SK-N-SH (cell line): ENCODE results near the gene PIGX. TPM values are rescaled to one million over a fixed set of nuclear protein-coding genes. Genes with fewer than 3 reads are reported as not detected.

Source experiments
- CTCF ChIA-PET: fragments of 300-600, 350-600 bp; formaldehyde crosslinking; extraction: SDS; loops from one replicate; lab custom pipeline; 2021; lab: Yijun Ruan, JAX
- POLR2A ChIA-PET: fragments of 350-600 bp; sonication (Branson Sonifier 250); formaldehyde crosslinking; extraction: SDS; loops from one replicate; lab custom pipeline; 2020; ENCODE audit warnings: antibody characterized with exemption, inconsistent platforms; lab: Yijun Ruan, JAX
- DNase-seq: peaks from one replicate; pipeline ENCODE4 v3.0.0; 2012
- H2AFZ ChIP-seq: fragments of 200-600 bp; sonication (generic); 2 replicates; pipeline ENCODE4 v1.8.1; 2016; ENCODE audit warnings: antibody characterized with exemption, mild to moderate bottlenecking, low read depth
- H3F3A ChIP-seq: fragments of 200-600 bp; sonication (generic); replicated peaks from 2 replicates; pipeline ENCODE3; 2016; ENCODE audit warnings: antibody characterized with exemption, mild to moderate bottlenecking; ENCODE audit not compliant: insufficient read depth
- H3K27ac ChIP-seq, 2 experiments: fragments of 200-500 bp in 1 of 2; fragments of 200-600 bp in 1 of 2; sonication (Bioruptor generic) in 1 of 2; sonication (generic), shearing (Covaris generic) in 1 of 2; 2 replicates each; pipeline versions ENCODE4 v1.5.1 to v1.6.1; 2014 to 2016; ENCODE audit warnings: low read depth in 2 of 2, inconsistent platforms in 1 of 2, low read length in 1 of 2, mild to moderate bottlenecking in 1 of 2, mixed read lengths in 1 of 2
- H3K27me3 ChIP-seq: fragments of 200-600 bp; sonication (generic), shearing (Covaris generic); 2 replicates; pipeline ENCODE4 v1.6.1; 2016; ENCODE audit warnings: mixed run types; ENCODE audit not compliant: insufficient read depth
- H3K36me3 ChIP-seq, 2 experiments: fragments of 200-500 bp in 1 of 2; fragments of 200-600 bp in 1 of 2; sonication (Bioruptor generic) in 1 of 2; sonication (generic) in 1 of 2; replicated peaks in 1 of 2; 2 replicates each; pipeline versions ENCODE3 to v1.5.1; 2014 to 2016; ENCODE audit warnings: low read length in 1 of 2, mild to moderate bottlenecking in 1 of 2; ENCODE audit not compliant: insufficient read depth in 2 of 2, control insufficient read depth in 1 of 2
- H3K4me1 ChIP-seq, 2 experiments: fragments of 200-500 bp in 1 of 2; fragments of 200-600 bp in 1 of 2; sonication (Bioruptor generic) in 1 of 2; sonication (generic), shearing (Covaris generic) in 1 of 2; 2 replicates each; pipeline versions ENCODE4 v1.5.1 to v1.6.1; 2014 to 2016; ENCODE audit warnings: low read depth in 1 of 2, low read length in 1 of 2, mixed run types in 1 of 2; ENCODE audit not compliant: insufficient read depth in 2 of 2, control insufficient read depth in 1 of 2
- H3K4me2 ChIP-seq: fragments of 200-600 bp; sonication (generic), shearing (Covaris generic); 2 replicates; pipeline ENCODE4 v1.6.1; 2017; ENCODE audit warnings: mixed run types
- H3K4me3 ChIP-seq, 2 experiments: fragments of 200-500 bp in 1 of 2; fragments of 200-600 bp in 1 of 2; sonication (Bioruptor generic) in 1 of 2; sonication (generic), shearing (Covaris generic) in 1 of 2; 2 replicates each; pipeline versions ENCODE4 v1.5.1 to v1.8.1; 2014 to 2016; ENCODE audit warnings: low read depth in 2 of 2, inconsistent platforms in 1 of 2, low read length in 1 of 2, mild to moderate bottlenecking in 1 of 2, mixed read lengths in 1 of 2, moderate library complexity in 1 of 2
- H3K79me2 ChIP-seq: fragments of 200-600 bp; sonication (generic); 2 replicates; pipeline ENCODE4 v1.8.1; 2017; ENCODE audit warnings: mild to moderate bottlenecking; ENCODE audit not compliant: insufficient read depth
- H3K9ac ChIP-seq: fragments of 200-600 bp; sonication (generic); 2 replicates; pipeline ENCODE4 v1.6.1; 2017; ENCODE audit warnings: mixed run types
- H3K9me2 ChIP-seq: fragments of 200-600 bp; sonication (generic); 2 replicates; pipeline ENCODE4 v1.6.1; 2017; ENCODE audit warnings: mixed run types
- H3K9me3 ChIP-seq: fragments of 200-600 bp; sonication (generic); 2 replicates; pipeline ENCODE4 v1.6.1; 2017; ENCODE audit warnings: mixed run types, mild to moderate bottlenecking, moderate library complexity
- H4K20me1 ChIP-seq: fragments of 200-600 bp; sonication (generic); 2 replicates; pipeline ENCODE4 v1.6.1; 2017; ENCODE audit warnings: mild to moderate bottlenecking, mixed run types; ENCODE audit not compliant: insufficient read depth
- EZH2phosphoT487 ChIP-seq: fragments of 200-600 bp; sonication (generic); IDR thresholded peaks from 2 replicates; pipeline ENCODE4 v1.6.1; 2017; ENCODE audit warnings: low read depth, mixed run types, mild to moderate bottlenecking, antibody characterized with exemption, moderate library complexity, borderline replicate concordance
- FOSL2 ChIP-seq: IDR thresholded peaks from 2 replicates; pipeline ENCODE4 v1.4.0; 2012; ENCODE audit warnings: low read depth, mild to moderate bottlenecking, moderate library complexity, borderline replicate concordance
- FOXM1 ChIP-seq: IDR thresholded peaks from 2 replicates; pipeline ENCODE4 v1.4.0; 2012; ENCODE audit warnings: low read depth, mild to moderate bottlenecking
- GABPA ChIP-seq: IDR thresholded peaks from 2 replicates; pipeline ENCODE4 v1.4.0; 2012; ENCODE audit warnings: low read depth, mild to moderate bottlenecking
- IRF3 ChIP-seq: fragments of 150-350 bp; IDR thresholded peaks from 2 replicates; pipeline ENCODE4 v1.6.1; 2016; ENCODE audit warnings: mild to moderate bottlenecking, low read depth, low read length
- MXI1 ChIP-seq: IDR thresholded peaks from 2 replicates; pipeline ENCODE4 v1.6.1; 2012; ENCODE audit warnings: mild to moderate bottlenecking, low read depth, low read length, improper control_type of control experiment
- RAD21 ChIP-seq: IDR thresholded peaks from 2 replicates; pipeline ENCODE4 v1.6.1; 2012; ENCODE audit warnings: mild to moderate bottlenecking, low read length
- RCOR1 ChIP-seq: fragments of 150-350 bp; IDR thresholded peaks from 2 replicates; pipeline ENCODE4 v1.6.1; 2017; ENCODE audit warnings: antibody characterized with exemption, low read length
- SMC3 ChIP-seq: IDR thresholded peaks from 2 replicates; pipeline ENCODE4 v1.6.1; 2012; ENCODE audit warnings: low read depth, low read length, improper control_type of control experiment
- TEAD4 ChIP-seq: IDR thresholded peaks from 2 replicates; pipeline ENCODE4 v1.4.0; 2012; ENCODE audit warnings: mild to moderate bottlenecking, borderline replicate concordance; ENCODE audit not compliant: insufficient read depth
- WGBS: methylation state at CpG from one replicate; pipeline ENCODE4 v1.1.6; 2017; ENCODE audit warnings: low lambda C conversion rate; 5-methylcytosine and 5-hydroxymethylcytosine counted together
- polyA plus RNA-seq, 3 experiments: library from polyadenylated mRNA; depleted of rRNA; stranded (reverse); fragments of >200 nt; gene quantifications; 2 replicates each; pipeline ENCODE4 v1.2.3, GENCODE V29; 2012
- TF ChIP-seq, protein P1 (sequence below): IDR thresholded peaks from 2 replicates; pipeline ENCODE4 v1.4.0; 2012; ENCODE audit warnings: low read depth
- TF ChIP-seq, protein P2 (sequence below): fragments of 150-350 bp; IDR thresholded peaks from 2 replicates; pipeline ENCODE4 v1.6.1; 2017; ENCODE audit warnings: antibody characterized with exemption, low read length, low read depth, borderline replicate concordance

Gene PIGX
- polyA plus RNA-seq, 1 of the 3 experiments (the other 2 are of a cell fraction): 15.5 TPM

GRCh38 chr3:196757876-196758739, 45.9 kb downstream of the PIGX start (continued):
- TF ChIP-seq FOSL2: peak; percentile 68; the same call in 1 of the 2 replicates

DNA sequence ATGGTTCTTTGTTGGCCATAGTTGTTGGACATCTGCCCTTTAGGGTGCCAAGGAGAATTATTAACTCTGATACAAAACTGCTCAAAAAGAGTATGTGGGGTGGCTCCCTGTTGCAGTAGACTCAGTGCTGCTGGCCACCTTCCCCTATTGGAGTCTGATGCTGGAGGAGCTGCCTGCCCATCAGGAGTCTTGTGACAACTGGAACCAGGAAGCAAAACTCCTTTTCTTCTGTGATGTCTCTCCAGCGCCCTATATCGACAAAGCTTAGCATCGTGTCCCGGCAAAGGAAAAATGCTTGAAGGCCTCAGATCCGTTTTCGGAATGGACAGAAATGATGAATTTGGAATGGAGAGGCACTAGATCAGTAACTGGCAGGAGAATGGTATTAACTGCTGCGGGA, 51.0 kb downstream of the PIGX start:
- Histone ChIP-seq H3K9me2 (no peaks in the 10 kb centered on the region), H3K36me3 (peaks cover 0 to 14% of the 10 kb centered on the region in 2 experiments), H3K4me2 (no peak overlapping the region), H2AFZ (no peak overlapping the region), H4K20me1 (peaks cover 28% of the 10 kb centered on the region), H3F3A (peaks cover 8% of the 10 kb centered on the region), H3K79me2 (peaks cover 80% of the 10 kb centered on the region), H3K27me3 (no peaks in the 10 kb centered on the region), H3K4me3 (no peak overlapping the region), H3K9ac (no peak overlapping the region), H3K9me3 (no peaks in the 10 kb centered on the region), H3K4me1 (no peaks in the 10 kb centered on the region), H3K27ac (no peak overlapping the region)
- WGBS: 83% methylated on average over 7 of the region's 7 CpGs
- ChIA-PET POLR2A (no interaction called here), CTCF (interaction anchor here (0.6 to 1.1 kb wide), 2 partner anchors 12 to 40 kb away, joined by 3 read pairs; no protein-coding TSS in a partner anchor)
- no peak for DNase-seq
- TF ChIP-seq, protein P1, sequence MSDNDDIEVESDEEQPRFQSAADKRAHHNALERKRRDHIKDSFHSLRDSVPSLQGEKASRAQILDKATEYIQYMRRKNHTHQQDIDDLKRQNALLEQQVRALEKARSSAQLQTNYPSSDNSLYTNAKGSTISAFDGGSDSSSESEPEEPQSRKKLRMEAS: no peak

- no peak for TF ChIP-seq RCOR1
- no peak for TF ChIP-seq GABPA
- TF ChIP-seq SMC3: no peak
- TF ChIP-seq EZH2phosphoT487: no peak
- no peak for TF ChIP-seq TEAD4
- TF ChIP-seq, protein P2, sequence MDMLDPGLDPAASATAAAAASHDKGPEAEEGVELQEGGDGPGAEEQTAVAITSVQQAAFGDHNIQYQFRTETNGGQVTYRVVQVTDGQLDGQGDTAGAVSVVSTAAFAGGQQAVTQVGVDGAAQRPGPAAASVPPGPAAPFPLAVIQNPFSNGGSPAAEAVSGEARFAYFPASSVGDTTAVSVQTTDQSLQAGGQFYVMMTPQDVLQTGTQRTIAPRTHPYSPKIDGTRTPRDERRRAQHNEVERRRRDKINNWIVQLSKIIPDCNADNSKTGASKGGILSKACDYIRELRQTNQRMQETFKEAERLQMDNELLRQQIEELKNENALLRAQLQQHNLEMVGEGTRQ: no peak
- TF ChIP-seq IRF3: no peak
- no peak for TF ChIP-seq MXI1
- TF ChIP-seq RAD21: no peak
- no peak for TF ChIP-seq FOXM1
- Histone ChIP-seq H3K36me3 (peaks cover 0 to 8% of the 10 kb centered on the region in 2 experiments), H3K4me3 (no peak overlapping the region), H3K9me2 (no peaks in the 10 kb centered on the region), H3F3A (peaks cover 8% of the 10 kb centered on the region), H2AFZ (no peak overlapping the region), H3K4me2 (no peak overlapping the region), H3K9me3 (no peaks in the 10 kb centered on the region), H3K4me1 (no peaks in the 10 kb centered on the region), H3K27me3 (no peaks in the 10 kb centered on the region), H4K20me1 (peaks cover 20% of the 10 kb centered on the region), H3K9ac (no peak overlapping the region), H3K27ac (no peak overlapping the region), H3K79me2 (peaks cover 79% of the 10 kb centered on the region)
- DNase-seq: no peak
- POLR2A ChIA-PET: no interaction called here
- CTCF ChIA-PET: no interaction called here
Observed at GRCh38 chr3:196765454-196765853, 53.3 kb downstream of the PIGX start.
